K562 (cell line): ENCODE data around the gene ZBTB20.

Experiments
- ARHGAP35 ChIP-seq: fragments of 450-650 bp; IDR thresholded peaks from 2 replicates; pipeline ENCODE4 v1.6.1; 2018; ENCODE audit not compliant: partially characterized antibody
- CHD1 ChIP-seq: fragments of 200-600 bp; sonication (generic); IDR thresholded peaks from one replicate; pipeline ENCODE4 v1.6.1; 2012; ENCODE audit warnings: mild to moderate bottlenecking, moderate library complexity, low read length, inconsistent platforms
- KAT7 ChIP-seq: sonication (generic); formaldehyde crosslinking; IDR thresholded peaks from 2 replicates; pipeline ENCODE4 v1.8.0; 2022; ENCODE audit warnings: missing genetic modification reagents, mild to moderate bottlenecking, borderline replicate concordance
- PCBP2 ChIP-seq: fragments of 200-400 bp; formaldehyde crosslinking; IDR thresholded peaks from 2 replicates; pipeline ENCODE4 v1.6.1; 2018; ENCODE audit warnings: low read length, low read depth, mild to moderate bottlenecking, moderate library complexity; ENCODE audit not compliant: poor library complexity, severe bottlenecking
- PHF21A ChIP-seq: fragments of 450-650 bp; IDR thresholded peaks from 2 replicates; pipeline ENCODE4 v1.6.1; 2017; ENCODE audit warnings: low read depth, borderline replicate concordance
- SMARCB1 ChIP-seq: IDR thresholded peaks from 2 replicates; pipeline ENCODE4 v1.6.1; 2011; ENCODE audit warnings: improper control_type of control experiment, low read depth; ENCODE audit not compliant: insufficient read length
- ZNF384 ChIP-seq: IDR thresholded peaks from 2 replicates; pipeline ENCODE4 v1.6.1; 2012; ENCODE audit warnings: low read depth, low read length, improper control_type of control experiment
- TF ChIP-seq, protein P1 (sequence below), 3 experiments: IDR thresholded peaks in 2 of 3; conservative IDR thresholded peaks in 1 of 3; 2 replicates each; pipeline ENCODE4 v1.5.1; 2011 to 2012; ENCODE audit warnings: low read length in 3 of 3, mild to moderate bottlenecking in 3 of 3, control low read depth in 2 of 3, improper control_type of control experiment in 1 of 3, inconsistent platforms in 1 of 3, low read depth in 1 of 3, mixed read lengths in 1 of 3, moderate library complexity in 1 of 3; ENCODE audit not compliant: insufficient read depth in 2 of 3

- no peak for TF ChIP-seq SMARCB1
- TF ChIP-seq ARHGAP35: no peak
- no peak for TF ChIP-seq PCBP2
- no peak for TF ChIP-seq KAT7 (CRISPR knock-in tag)
- no peak for TF ChIP-seq ZNF384
- TF ChIP-seq CHD1: no peak
- TF ChIP-seq, protein P1, sequence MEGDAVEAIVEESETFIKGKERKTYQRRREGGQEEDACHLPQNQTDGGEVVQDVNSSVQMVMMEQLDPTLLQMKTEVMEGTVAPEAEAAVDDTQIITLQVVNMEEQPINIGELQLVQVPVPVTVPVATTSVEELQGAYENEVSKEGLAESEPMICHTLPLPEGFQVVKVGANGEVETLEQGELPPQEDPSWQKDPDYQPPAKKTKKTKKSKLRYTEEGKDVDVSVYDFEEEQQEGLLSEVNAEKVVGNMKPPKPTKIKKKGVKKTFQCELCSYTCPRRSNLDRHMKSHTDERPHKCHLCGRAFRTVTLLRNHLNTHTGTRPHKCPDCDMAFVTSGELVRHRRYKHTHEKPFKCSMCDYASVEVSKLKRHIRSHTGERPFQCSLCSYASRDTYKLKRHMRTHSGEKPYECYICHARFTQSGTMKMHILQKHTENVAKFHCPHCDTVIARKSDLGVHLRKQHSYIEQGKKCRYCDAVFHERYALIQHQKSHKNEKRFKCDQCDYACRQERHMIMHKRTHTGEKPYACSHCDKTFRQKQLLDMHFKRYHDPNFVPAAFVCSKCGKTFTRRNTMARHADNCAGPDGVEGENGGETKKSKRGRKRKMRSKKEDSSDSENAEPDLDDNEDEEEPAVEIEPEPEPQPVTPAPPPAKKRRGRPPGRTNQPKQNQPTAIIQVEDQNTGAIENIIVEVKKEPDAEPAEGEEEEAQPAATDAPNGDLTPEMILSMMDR (IDR thresholded peaks at IDR 0.05 in 2 of 3, conservative IDR thresholded peaks at IDR 0.05 in 1 of 3; ENCODE audit: insufficient read depth in 2 of 3, low read depth in 1 of 3, low read length in 3 of 3): peak in 1 of 3 experiments; percentile 44; a peak in 2 of 6 replicates
- TF ChIP-seq PHF21A: no peak
These were observed 784.3 kb downstream of the ZBTB20 start for GRCh38 chr3:114362815-114363214.
